Retina (tissue), 1 donor: Measurements from ENCODE around the gene HSBP1L1.

Experiments
- DNase-seq: peaks from one replicate; pipeline ENCODE4 v3.0.0-alpha.2; 2016

HSBP1L1 gene

GRCh38 chr18:79961527-79962291 is 2.7 kb upstream of the HSBP1L1 start:
- DNase-seq: no peak

GRCh38 chr18:79962311-79962710 is 2.1 kb upstream of the HSBP1L1 start:
- DNase-seq: no peak

GRCh38 chr18:79962835-79963657 is 1.4 kb upstream of the HSBP1L1 start:
- no peak for DNase-seq

GRCh38 chr18:79963658-79964329 is 649 bp upstream of the HSBP1L1 start:
- DNase-seq: no peak

GRCh38 chr18:79965119-79965902 is 868 bp downstream of the HSBP1L1 start:
- peak; percentile 28 for DNase-seq

- no peak for DNase-seq
Measured at GRCh38 chr18:79970419-79971133, 6.1 kb downstream of the HSBP1L1 start.

GRCh38 chr18:79971211-79971952 is 6.9 kb downstream of the HSBP1L1 start:
- DNase-seq: no peak

GRCh38 chr18:79971986-79972385 is 7.5 kb downstream of the HSBP1L1 start:
- no peak for DNase-seq

GRCh38 chr18:79972720-79973119 is 8.3 kb downstream of the HSBP1L1 start:
- DNase-seq: no peak

- DNase-seq: no peak
Measured at GRCh38 chr18:79973517-79973916, 9.1 kb downstream of the HSBP1L1 start.

- no peak for DNase-seq
Measured at GRCh38 chr18:79974025-79974654, 9.7 kb downstream of the HSBP1L1 start.

- DNase-seq: no peak
Measured at GRCh38 chr18:79975043-79975442, 10.6 kb downstream of the HSBP1L1 start.

- DNase-seq: no peak
Measured at GRCh38 chr18:79975985-79976680, 11.7 kb downstream of the HSBP1L1 start.

- DNase-seq: no peak
Measured at GRCh38 chr18:79979843-79980242, 15.4 kb downstream of the HSBP1L1 start.

- DNase-seq: no peak
Measured at GRCh38 chr18:79980585-79980984, 16.1 kb downstream of the HSBP1L1 start.

- no peak for DNase-seq
Measured at GRCh38 chr18:79982736-79983135, 18.3 kb downstream of the HSBP1L1 start.

- DNase-seq: no peak
Measured at GRCh38 chr18:79983253-79983652, 18.8 kb downstream of the HSBP1L1 start.

- no peak for DNase-seq
Measured at GRCh38 chr18:79983793-79984192, 19.4 kb downstream of the HSBP1L1 start.

GRCh38 chr18:79985172-79985571 is 20.7 kb downstream of the HSBP1L1 start:
- DNase-seq: no peak

GRCh38 chr18:79986726-79987125 is 22.3 kb downstream of the HSBP1L1 start:
- peak; percentile 25 for DNase-seq
